HG02943 (cell line): ENCODE data around the gene FDXR.

ENCODE experiments used
- ATAC-seq: cut with Tn5 transposase; IDR thresholded peaks from one replicate; pipeline ENCODE4 v1.9.1; 2021; ENCODE audit warnings: mild to moderate bottlenecking, low read depth, moderate library complexity; ENCODE audit not compliant: unreplicated experiment

FDXR gene

DNA sequence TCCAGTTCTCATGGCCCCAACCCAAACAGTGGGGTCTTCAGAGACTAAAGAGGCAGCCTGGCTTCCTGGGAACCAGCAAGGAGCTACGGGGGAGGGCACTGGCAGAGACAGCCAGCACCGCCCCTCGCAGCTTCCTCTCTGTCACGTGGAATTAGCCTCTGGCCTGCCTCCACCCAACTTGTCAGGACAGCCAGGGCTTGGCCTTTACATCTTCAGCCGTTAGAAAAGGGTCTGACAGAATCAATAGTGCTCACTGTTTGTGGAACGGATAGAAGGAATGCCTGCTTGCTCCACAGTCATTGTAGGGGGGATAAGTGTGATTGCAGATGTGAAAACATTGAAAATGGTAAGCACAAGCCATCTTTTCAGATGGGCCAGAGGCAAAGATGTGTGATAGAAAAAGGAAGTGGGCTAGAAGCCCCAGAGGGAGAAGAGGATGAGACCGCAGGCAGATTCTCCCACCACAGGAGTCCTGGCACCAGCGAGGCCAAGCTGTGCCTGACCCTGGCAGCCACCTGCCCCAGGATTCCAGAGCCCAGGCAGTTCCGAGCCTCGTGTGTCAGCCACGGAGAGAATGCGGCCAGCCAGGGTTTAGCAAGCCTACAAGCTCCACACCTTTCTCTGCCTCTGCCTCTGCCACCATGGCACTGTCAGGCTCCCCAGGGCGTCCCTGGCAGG lies 31.7 kb downstream of the FDXR start:
- ATAC-seq = no peak

DNA sequence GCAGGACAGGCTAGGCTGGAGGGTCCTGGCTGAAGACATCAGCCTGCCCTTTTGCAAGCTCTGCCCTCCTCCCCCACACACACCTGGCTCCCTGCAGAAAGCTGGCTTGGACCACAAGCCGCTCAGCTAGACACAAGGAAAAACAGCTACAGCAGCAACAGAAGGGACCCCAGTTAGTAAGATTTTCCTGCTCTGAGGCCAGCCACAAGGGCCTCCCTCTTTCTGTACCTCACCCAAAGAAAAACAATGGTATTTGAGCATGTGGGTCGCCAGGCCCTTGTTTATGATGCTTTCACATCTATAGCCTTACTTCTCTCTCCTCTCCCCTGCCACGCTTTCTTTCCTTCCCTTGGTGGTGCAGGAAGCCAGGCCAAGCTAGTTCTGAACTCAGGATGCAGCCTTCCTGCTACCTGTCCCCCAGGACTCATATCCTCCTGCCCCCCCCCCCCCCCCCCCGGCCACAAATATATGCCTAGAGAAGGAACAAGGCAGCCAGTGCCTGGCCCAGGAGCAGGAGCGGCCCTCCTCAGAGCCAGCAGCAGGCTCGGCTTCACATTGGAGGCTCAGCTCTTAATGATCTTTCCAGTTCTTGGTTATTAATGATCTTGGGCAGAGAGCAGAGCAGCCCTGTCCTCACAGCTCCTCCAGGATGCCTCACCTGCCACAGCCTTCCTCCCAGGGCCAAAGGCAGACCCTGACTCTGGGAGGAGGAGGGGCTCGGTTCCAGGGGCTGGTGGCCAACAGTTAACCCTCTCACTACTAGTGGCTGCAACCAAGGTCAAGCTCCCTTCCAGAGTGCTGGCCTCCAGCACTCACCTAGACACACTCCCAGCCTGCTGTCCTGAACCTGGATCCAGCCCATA lies 32.6 kb downstream of the FDXR start:
- ATAC-seq = no peak

DNA sequence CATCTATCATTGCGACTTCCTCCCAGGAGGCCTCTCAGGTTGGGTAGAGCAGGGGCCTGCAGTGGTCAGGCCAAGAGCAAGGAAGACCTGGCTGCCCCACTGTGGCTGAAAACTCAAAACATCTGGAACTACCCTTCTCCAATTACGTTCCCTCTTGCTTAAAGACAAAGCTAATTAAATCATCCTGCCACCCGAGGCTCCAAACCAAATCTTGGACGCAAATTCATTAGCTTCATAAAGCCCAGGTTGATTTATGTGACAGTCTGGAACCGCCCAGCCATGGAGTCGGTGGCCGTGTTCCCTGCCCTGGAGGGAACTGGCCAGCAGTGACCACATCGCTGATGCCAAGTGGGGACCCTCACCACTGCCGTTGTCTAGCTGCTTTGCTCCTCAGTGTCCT lies 34.5 kb downstream of the FDXR start:
- no peak for ATAC-seq

DNA sequence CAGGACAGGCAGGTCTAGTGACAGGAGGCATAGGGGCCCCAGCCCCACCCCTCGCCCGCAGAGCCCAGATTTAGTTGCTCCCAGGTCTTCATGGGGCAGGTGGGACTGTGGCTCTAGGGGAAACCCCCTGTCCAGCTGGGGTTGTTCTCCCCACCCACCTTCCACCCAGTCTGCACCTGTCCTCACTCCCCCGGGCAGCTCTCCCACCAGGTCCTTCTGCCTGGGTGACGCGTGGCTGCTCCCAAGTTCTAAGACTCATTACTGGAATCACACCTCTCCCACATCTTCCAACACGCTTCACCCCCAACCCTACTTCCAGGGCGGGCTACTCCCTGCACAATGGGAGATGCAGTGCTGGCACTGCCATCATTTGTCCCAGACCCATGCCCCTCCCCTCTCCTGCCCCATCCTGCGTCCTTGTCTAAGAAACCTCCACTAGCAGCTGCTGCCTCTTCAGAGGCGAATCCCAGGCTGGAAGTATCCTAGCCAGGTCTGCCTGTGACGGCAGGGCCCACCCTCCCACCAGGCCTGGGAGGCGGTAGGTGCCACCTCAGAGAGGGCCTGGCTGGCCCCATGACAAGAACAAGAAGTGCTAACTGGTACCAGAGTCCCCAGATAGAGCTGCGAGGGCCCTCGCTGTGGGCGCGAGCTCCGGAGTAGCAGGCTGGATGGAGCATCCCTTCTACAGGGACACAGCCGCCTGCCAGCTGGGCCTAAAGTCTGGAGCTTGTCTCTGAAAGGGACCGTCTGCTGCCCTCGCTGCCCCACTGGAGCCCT lies 35.9 kb downstream of the FDXR start:
- ATAC-seq = no peak

DNA sequence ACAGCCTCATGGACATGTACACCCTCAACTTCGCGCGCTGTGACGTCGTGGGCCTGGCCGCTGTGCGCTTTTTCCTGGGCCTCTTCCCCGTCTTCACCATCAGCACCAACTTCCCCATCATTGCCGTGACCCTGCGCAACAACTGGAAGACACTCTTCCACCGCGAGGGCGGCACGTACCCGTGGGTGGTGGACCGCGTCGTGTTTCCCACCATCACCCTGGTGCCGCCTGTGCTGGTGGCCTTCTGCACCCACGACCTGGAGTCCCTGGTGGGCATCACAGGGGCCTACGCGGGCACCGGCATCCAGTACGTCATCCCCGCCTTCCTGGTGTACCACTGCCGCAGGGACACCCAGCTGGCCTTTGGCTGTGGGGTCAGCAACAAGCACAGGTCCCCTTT lies 36.6 kb downstream of the FDXR start:
- ATAC-seq = no peak

DNA sequence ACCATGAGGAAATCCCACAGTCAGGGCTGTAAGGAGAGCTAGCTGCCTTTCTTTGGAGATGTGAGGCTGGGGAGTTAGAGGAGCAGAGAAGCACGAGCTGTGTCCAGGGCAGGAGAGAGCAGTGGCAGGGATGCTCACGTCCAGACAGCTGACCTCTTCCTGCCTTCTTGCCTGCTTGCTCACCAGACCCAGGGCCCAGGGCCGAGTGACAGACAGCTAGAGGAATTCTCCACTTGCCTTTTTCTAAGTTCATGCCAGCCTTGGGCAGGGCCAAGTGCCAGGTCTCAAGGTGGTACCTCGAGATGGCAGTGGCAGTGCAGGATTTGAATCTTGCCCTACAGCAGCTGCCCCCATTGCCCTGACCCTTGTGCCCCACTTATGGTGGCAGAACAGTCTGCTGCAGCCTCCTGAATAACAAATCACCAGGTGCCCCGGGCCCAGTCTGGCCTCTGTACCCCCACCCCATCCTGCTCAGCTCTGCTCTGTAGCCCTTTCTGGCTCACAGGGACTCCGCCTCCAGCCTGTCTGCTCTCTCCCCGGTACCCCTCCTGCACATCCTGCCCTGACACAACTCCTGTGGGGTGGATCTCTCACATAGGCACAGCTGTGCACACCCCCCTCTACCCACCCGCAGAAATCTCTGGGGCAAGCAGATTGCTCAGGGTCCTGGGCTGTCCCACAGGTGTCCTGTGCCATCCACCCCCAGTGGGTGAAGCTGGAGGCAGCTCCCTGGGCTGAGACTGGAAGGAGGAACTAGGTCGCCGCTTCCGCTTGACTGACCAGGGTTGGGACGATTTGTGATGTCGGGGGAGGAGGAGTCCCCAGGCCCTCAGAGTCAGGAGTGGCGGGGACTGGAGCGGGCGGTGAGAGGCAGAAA lies 39.1 kb downstream of the FDXR start:
- ATAC-seq = no peak

DNA sequence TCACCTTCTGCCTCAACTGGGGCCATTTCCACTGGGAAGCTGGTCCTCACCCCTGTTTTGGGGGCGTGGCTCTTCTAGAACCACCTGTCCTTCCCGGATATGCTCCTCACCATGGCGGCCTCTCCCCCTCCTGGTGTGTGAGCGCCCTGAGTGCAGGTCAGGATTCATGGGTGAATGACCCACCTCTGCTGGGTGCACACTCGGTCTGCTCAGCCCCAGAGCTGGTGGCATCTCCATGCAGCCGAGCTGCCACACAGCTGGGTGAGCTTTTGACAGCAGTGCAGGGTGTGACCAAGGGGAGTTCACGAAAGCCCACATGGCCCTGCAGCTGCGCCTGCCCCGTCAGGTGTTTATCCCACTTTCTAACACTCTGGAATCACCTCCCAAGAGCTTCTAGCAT lies 40.4 kb downstream of the FDXR start:
- no peak for ATAC-seq

DNA sequence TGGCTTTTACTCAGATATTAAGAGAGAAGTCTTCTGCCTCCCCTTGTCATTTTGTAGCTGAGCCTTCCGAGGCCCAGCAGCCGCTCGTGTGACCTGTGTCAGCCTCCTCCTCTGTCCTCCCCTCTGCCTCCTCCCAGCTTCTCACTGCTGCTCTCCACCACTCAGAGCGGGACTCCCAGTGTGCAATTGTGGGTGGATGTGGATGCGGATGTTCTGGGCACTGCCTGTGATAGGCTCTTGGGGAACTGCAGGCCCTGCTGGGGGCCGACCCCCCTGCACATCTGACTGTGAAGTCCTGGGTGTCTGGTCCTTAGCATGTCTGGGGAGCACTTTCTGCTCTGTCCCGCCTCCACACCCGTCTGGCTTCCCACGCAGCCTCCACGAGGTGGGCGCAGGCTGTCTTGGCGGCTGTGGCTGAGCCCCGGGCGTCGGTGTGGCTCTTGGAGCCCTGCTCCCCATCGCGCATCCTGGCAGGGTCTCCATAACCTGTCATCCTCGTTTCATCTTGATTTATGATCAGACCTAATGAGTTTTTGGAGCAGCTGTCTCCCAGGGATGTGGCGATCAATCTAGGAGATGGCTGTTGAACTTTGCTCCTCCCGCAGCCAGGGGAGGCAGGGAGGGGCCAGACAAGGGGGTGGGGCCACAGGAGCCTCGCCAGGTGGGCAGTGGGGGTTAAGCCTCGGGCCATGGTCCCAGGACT lies 41.2 kb downstream of the FDXR start:
- ATAC-seq = no peak

DNA sequence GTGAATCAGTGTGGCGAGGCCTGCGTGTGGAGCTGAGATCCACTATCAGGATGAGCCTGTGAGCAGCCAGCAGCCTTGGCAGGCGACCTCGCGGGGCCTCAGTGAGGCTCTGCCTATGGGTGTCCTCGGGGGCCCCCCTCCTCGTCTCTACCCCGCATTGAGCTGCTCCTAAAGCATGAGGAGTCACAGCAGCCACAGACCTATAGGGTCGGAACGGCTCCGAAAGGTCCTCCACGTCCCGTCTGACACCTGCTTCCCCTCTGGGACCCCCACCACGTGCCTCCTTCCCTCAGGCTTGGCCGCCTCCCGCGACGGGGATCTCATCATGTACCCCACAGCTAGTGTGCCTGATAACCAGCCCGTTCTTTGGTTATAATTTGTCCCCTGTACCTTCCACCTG lies 41.9 kb downstream of the FDXR start:
- ATAC-seq = no peak

DNA sequence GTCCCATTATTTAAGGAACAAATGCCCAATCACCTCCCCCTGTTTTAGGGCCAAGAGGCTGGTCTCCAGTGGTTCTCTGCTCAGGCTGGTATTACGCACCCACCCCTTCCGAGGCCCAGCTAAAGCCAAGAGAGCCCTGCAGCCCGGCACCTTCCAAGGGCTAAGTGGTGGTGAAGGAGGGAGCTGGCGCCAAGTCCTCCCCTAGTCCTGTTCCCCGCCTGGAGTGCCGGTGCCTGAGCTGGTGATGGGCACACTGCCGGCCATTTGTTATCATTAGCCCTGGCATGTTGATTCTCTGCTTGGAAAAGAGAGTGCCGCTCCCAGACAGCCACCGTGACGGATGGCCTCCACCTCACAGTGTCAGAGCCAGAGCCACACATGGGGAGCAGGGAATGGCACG lies 45.0 kb downstream of the FDXR start:
- ATAC-seq = no peak

DNA sequence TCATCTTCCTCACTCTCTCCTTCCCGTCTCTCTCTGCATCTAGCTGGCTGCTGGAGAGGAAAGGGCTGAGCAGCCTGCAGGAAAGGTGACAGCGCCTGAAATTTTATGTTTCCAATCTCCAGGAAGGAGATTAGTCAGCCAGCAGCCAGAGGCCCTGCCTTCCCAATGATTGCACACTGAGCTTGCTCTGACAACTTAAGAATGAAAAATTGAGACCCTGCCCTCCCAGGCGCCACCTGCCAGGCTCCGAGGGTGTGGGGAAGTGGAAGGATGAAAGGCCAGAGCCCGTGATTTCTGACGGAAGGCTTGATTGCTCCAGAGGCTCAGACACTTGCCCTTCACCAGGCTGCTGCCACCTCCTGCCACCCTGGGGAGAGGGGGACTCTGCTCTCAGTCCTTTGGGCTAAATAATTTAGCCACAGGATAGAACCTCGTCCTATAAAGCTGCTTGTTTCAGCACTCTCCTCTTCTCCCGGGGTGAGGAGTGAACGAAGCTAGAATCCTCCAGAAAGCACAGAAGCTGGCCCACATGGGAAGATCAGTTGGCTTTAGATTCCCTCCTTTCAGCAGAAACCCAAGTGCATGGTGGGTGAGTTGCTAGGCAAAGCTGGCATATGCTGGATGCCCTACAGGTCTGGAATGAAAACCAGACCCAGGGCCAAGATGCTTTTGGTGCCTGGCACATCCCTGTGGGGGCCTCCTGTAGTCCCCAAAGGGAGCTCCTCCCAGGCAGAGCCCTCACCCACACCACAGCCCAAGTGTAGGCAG lies 46.7 kb downstream of the FDXR start:
- ATAC-seq = no peak

DNA sequence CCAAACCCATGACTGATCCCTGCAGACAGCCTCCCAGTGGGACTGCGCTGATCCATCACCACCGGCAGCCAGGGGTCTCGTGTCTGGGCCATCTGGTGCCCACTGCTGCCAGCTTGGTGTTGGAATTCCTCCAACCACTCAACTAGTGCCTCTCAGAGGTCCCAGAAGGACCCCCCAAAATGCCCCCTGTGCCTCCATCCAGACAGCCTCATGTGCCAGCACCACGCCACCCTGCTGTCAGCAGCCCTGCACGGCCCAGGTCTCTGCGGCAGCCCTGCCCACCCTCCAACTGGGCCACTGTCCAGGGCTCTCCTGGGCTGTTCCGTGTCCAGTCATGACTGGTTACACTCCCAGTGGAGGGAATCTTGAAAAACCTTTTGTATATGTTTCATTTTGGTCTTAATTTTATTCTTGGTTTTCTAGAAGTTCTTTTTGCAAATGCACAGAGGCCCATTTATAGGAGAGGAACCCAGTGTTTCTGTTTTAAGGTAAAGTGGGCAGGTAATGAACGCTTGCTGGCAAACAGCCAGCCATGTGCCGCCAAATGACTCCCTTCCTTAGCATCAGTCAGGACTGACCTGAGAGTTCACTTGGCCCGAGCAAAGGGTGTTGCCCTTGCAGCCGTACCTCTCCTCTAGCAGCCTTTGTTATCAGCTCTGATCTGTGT lies 47.7 kb downstream of the FDXR start:
- ATAC-seq = no peak

DNA sequence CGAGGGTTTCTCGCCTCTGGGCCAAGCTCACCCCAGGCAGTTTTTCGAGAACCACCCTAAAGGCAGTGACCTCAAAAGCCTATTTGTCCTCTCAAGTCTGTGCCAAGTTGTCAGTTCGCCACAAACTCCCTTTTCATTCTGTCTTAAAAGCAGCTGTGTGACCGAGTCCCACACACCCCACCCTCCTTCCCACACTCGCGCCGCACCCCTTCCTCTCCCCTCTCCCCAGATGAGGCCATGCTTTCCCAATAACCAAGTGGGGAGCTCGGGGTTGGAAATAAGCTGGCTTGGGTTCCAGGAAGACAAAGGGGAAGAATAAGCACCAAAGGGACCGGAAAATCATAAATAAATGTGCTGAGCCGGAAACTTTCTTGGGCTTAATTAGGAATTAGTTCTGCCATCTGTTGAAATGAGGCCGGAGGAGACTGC lies 49.8 kb downstream of the FDXR start:
- ATAC-seq = no peak

DNA sequence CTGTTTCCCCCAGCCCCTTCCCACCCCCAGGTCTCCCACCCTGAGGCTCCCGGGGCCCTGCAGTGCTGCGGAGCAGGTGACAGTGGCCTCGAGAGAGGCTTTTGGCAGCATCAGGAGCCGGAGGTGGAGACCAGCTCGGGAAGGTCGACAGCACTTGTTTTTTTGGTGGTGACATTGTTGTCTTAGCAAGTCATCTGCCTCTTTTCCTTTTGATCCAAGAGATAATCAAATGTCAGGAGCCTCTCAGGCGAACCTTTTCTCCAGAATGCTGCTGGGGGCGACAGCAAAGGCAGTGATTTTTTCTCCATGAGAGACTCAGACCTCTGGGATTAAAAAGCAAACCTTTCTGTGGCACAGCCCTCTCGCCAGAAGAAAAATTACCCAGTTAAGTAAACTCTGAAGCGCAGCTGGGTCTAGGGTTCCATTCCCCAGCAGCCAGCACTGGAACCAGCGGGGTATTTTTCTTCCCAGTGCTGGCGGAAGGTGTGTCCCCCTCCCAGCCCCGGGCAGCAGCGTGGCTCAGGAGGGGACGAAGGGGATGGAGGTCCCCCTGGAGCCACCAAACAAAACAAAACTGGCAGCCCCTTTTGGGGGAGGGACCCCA lies 50.4 kb downstream of the FDXR start:
- no peak for ATAC-seq

DNA sequence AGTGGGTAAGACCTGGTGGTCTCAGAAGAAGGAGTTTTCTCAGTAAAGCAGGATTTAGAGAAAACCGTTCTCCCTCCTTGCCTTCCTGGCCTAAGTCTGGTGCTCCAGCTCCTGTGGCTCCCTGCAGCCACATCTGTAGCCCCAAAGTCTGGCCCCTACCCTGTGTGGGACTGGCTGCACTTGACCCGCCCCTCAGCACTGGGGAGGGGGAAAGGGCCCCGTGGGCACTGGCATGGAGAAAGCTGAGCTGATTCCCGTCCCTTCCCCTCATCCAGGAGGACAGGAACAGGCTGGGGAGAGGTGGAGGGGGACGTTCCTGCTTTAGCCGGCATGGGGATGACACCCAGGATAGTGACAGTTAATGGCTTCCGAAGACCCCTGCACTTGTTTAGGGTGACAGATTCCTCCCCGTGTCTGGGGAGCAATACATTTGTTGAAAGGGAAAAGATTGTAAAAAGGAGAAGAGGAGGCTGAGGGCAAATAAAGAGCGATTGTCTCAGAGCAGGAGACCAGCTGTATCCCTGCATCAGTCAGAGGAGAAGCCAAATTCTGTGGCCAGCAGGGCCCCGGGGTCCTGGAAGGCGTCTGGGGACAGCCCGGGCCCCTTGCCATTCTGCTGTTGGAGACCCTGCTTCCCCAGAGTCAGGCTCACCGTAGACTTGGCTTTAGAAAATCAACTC lies 51.0 kb downstream of the FDXR start:
- no peak for ATAC-seq

DNA sequence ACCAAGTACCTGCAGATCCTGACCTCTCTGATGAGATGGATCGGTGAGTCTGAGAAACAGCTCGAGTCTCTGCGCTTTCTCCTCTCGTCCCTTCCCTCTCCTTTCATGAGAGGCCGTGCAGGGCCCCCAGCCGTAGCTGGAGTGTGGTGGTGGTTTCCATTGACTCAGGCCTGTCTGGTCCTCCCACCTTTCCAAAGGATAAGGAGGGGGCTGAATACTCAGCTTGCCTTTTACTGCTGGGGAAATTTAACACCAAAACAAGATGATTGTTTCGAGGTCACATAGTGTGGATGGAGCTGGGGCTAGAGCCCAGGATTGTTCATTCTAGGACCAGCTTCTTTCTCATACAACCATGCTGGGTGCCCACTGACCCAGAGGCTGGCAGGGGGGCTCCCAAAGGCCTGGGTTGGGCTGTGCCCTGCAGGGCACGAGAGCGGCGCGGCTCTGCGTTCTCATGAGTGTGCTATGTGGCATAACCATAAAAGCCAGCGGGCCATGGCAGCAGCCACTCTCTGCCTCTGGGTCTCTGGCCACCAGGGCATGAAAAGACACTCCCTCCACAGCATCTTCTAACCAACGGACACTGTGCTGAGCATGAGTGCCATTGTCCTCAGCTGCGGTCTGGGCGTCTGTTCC lies 52.9 kb downstream of the FDXR start:
- no peak for ATAC-seq

DNA sequence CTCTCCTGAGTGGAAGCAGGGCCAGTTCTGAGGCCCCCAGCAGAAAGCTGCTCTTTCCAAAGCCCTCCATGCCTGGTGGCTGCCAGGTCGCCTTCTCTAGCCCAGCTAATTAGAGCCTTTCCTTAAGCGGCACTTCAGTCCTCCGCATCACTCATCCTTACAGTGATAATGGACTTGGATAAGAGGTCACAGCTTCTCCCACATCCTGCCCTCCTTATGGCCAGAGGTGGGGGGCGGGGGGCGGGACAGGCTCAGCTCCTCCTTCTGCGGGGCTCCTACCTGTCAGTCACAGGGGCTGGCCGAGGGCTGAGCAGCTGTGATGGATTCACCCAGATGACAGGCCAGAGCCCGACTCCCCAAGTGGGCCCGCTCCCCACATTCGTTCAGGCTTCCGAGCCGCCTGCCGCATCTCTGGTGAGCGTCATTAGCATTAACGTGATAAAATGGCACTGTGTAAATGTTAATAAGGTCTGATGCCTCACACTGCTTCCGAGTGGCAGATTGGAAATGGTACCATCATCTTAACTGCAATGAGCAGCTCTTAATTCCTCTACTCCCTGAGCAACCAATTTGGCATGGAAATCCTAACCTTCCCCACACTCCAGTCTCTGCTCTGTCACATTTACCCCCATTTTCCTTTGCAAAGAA lies 54.4 kb downstream of the FDXR start:
- no peak for ATAC-seq
